ENCODE measurements around the gene PARP3.

PARP3 gene

DNA sequence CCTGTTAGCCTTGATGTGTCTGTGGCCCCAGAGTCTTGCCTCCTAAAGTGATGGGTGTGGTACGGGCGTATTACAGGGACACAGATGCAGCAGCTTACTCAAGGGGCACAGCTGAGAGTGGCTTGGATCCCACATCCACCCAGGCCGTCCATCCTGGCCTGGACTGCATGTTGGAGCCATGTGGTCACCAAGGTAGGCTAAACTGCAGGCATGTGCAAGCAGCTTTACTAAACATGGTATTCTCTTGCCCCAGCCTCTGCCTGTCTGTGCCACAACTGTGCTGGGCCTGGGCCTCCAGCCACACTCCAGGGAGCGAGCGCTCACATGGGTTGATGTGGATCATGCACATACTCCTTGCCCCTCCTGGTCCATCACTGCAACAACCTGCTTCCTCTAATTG lies 7.0 kb downstream of the PARP3 start:
- H3K9ac ChIP-seq (ENCODE audit: low read depth, low read length): no peak overlapping the region
- DNase-seq: no peak
- no peaks in the 10 kb centered on the region; the same call in 1 of the 2 replicates for H3K36me3 ChIP-seq (ENCODE audit: insufficient read depth, low read length)
- H3K9me3 ChIP-seq (ENCODE audit: insufficient read depth, low read length, severe bottlenecking): no peaks in the 10 kb centered on the region
- H3K4me1 ChIP-seq (ENCODE audit: insufficient read depth, low read length): no peaks in the 10 kb centered on the region
- no peaks in the 10 kb centered on the region for H3K27me3 ChIP-seq (ENCODE audit: insufficient read depth, low read length, poor library complexity)
- ATAC-seq (ENCODE audit: insufficient read depth, low read depth): no peak
- no peak for TF ChIP-seq EZH2 (IDR thresholded peaks at IDR 0.05; ENCODE audit: borderline replicate concordance, low read depth, low read length, severe bottlenecking)
- TF ChIP-seq CTCF (IDR thresholded peaks at IDR 0.05; ENCODE audit: borderline replicate concordance, extremely low read depth, low read length, poor library complexity, severe bottlenecking): no peak
- H3K4me3 ChIP-seq (ENCODE audit: low read depth in 1 of 2, low read length in 2 of 2): no peak overlapping the region
- H4K20me1 ChIP-seq (ENCODE audit: insufficient read depth, low read length): no peaks in the 10 kb centered on the region; the same call in 1 of the 2 replicates
- no peaks in the 10 kb centered on the region for H3K79me2 ChIP-seq (ENCODE audit: insufficient read depth, low read length)
- H3K4me2 ChIP-seq (ENCODE audit: insufficient read depth, low read length): no peak overlapping the region
- H2AFZ ChIP-seq (ENCODE audit: low read depth, low read length): no peak overlapping the region
- no peak overlapping the region for H3K27ac ChIP-seq (ENCODE audit: low read length)

- no peak overlapping the region for H3K27ac ChIP-seq (ENCODE audit: low read length)
- no peak for ATAC-seq (ENCODE audit: insufficient read depth, low read depth)
- no peak overlapping the region for H3K9ac ChIP-seq (ENCODE audit: low read depth, low read length)
- no peaks in the 10 kb centered on the region; the same call in 1 of the 2 replicates for H4K20me1 ChIP-seq (ENCODE audit: insufficient read depth, low read length)
- no peaks in the 10 kb centered on the region for H3K9me3 ChIP-seq (ENCODE audit: insufficient read depth, low read length, severe bottlenecking)
- no peak for DNase-seq
- H3K4me3 ChIP-seq (ENCODE audit: low read depth in 1 of 2, low read length in 2 of 2): no peak overlapping the region
- no peak for TF ChIP-seq EZH2 (IDR thresholded peaks at IDR 0.05; ENCODE audit: borderline replicate concordance, low read depth, low read length, severe bottlenecking)
- no peak for TF ChIP-seq CTCF (IDR thresholded peaks at IDR 0.05; ENCODE audit: borderline replicate concordance, extremely low read depth, low read length, poor library complexity, severe bottlenecking)
- no peak overlapping the region for H2AFZ ChIP-seq (ENCODE audit: low read depth, low read length)
- H3K4me1 ChIP-seq (ENCODE audit: insufficient read depth, low read length): no peaks in the 10 kb centered on the region
- no peak overlapping the region for H3K4me2 ChIP-seq (ENCODE audit: insufficient read depth, low read length)
- no peaks in the 10 kb centered on the region for H3K79me2 ChIP-seq (ENCODE audit: insufficient read depth, low read length)
- no peaks in the 10 kb centered on the region; the same call in 1 of the 2 replicates for H3K36me3 ChIP-seq (ENCODE audit: insufficient read depth, low read length)
- no peaks in the 10 kb centered on the region for H3K27me3 ChIP-seq (ENCODE audit: insufficient read depth, low read length, poor library complexity)
Observed at GRCh38 chr3:51950899-51951298, 8.7 kb downstream of the PARP3 start.

GRCh38 chr3:51953445-51953844 lies 11.3 kb downstream of the PARP3 start:
- H3K27ac ChIP-seq (ENCODE audit: low read length): no peak overlapping the region
- no peaks in the 10 kb centered on the region for H3K4me1 ChIP-seq (ENCODE audit: insufficient read depth, low read length)
- H3K79me2 ChIP-seq (ENCODE audit: insufficient read depth, low read length): no peaks in the 10 kb centered on the region
- H4K20me1 ChIP-seq (ENCODE audit: insufficient read depth, low read length): no peaks in the 10 kb centered on the region
- H3K27me3 ChIP-seq (ENCODE audit: insufficient read depth, low read length, poor library complexity): no peaks in the 10 kb centered on the region
- H2AFZ ChIP-seq (ENCODE audit: low read depth, low read length): no peak overlapping the region
- no peak overlapping the region for H3K4me3 ChIP-seq (ENCODE audit: low read depth in 1 of 2, low read length in 2 of 2)
- no peaks in the 10 kb centered on the region for H3K9me3 ChIP-seq (ENCODE audit: insufficient read depth, low read length, severe bottlenecking)
- DNase-seq: no peak
- no peak overlapping the region for H3K9ac ChIP-seq (ENCODE audit: low read depth, low read length)
- TF ChIP-seq CTCF (IDR thresholded peaks at IDR 0.05; ENCODE audit: borderline replicate concordance, extremely low read depth, low read length, poor library complexity, severe bottlenecking) (no peak), EZH2 (IDR thresholded peaks at IDR 0.05; ENCODE audit: borderline replicate concordance, low read depth, low read length, severe bottlenecking) (no peak)
- H3K36me3 ChIP-seq (ENCODE audit: insufficient read depth, low read length): no peaks in the 10 kb centered on the region
- no peak overlapping the region for H3K4me2 ChIP-seq (ENCODE audit: insufficient read depth, low read length)
- no peak for ATAC-seq (ENCODE audit: insufficient read depth, low read depth)

DNA sequence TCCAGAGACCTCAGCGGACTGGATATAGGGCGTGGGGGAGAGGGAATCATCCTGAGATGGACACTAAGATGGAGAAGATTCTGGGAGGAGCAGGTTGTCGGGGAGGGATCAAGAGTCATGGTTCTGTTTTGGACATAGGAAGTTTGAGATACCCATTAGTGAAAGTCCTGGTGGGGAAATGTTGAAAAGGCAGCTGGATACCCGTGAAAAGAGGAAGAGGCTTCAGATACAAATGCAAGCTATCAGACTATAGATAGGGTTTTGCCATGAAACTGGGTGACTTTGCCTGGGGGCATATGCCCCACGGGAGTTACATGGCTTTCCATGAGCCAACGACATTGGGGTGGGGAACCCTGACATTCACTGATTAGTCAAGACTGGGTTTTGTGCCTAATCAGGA lies 11.9 kb downstream of the PARP3 start:
- Histone ChIP-seq H3K4me3 (ENCODE audit: low read depth in 1 of 2, low read length in 2 of 2) (no peak overlapping the region), H3K4me2 (ENCODE audit: insufficient read depth, low read length) (no peak overlapping the region), H3K9ac (ENCODE audit: low read depth, low read length) (no peak overlapping the region), H3K36me3 (ENCODE audit: insufficient read depth, low read length) (no peaks in the 10 kb centered on the region), H2AFZ (ENCODE audit: low read depth, low read length) (no peak overlapping the region), H3K4me1 (ENCODE audit: insufficient read depth, low read length) (no peaks in the 10 kb centered on the region), H3K9me3 (ENCODE audit: insufficient read depth, low read length, severe bottlenecking) (no peaks in the 10 kb centered on the region), H3K79me2 (ENCODE audit: insufficient read depth, low read length) (no peaks in the 10 kb centered on the region), H4K20me1 (ENCODE audit: insufficient read depth, low read length) (no peaks in the 10 kb centered on the region), H3K27me3 (ENCODE audit: insufficient read depth, low read length, poor library complexity) (no peaks in the 10 kb centered on the region), H3K27ac (ENCODE audit: low read length) (no peak overlapping the region)
- DNase-seq (no peak), ATAC-seq (ENCODE audit: insufficient read depth, low read depth) (no peak)
- TF ChIP-seq CTCF (IDR thresholded peaks at IDR 0.05; ENCODE audit: borderline replicate concordance, extremely low read depth, low read length, poor library complexity, severe bottlenecking) (no peak), EZH2 (IDR thresholded peaks at IDR 0.05; ENCODE audit: borderline replicate concordance, low read depth, low read length, severe bottlenecking) (no peak)
